Small intestine (tissue), 7 donors: ENCODE data around the gene DCHS1. TPM values are rescaled to one million over a fixed set of nuclear protein-coding genes. Genes with fewer than 3 reads are reported as not detected.

Experiments used
- DNase-seq, 2 donors: peaks; one replicate each; pipeline versions ENCODE4 v3.0.0 to v3.0.0-alpha.2; 2013
- FAIRE-seq: peaks from 2 replicates; lab custom pipeline; 2012; peaks lifted over from hg19 to GRCh38; lab: Jason Lieb, UNC
- H3K27ac ChIP-seq, 3 donors: one replicate each; pipeline ENCODE4 v1.5.1; 2013; ENCODE audit warnings: low read length in 2 of 3, mild to moderate bottlenecking in 2 of 3, control low read depth in 1 of 3, inconsistent platforms in 1 of 3, low read depth in 1 of 3, moderate library complexity in 1 of 3
- H3K27me3 ChIP-seq, 3 donors: one replicate each; pipeline ENCODE4 v1.6.1; 2013; ENCODE audit warnings: low read length in 3 of 3, inconsistent platforms in 1 of 3; ENCODE audit not compliant: control insufficient read depth in 3 of 3, insufficient read depth in 3 of 3
- H3K36me3 ChIP-seq, 3 donors: one replicate each; pipeline ENCODE4 v1.6.1; 2013; ENCODE audit warnings: low read length in 3 of 3, inconsistent platforms in 1 of 3, low read depth in 1 of 3, mild to moderate bottlenecking in 1 of 3, moderate library complexity in 1 of 3; ENCODE audit not compliant: control insufficient read depth in 3 of 3, insufficient read depth in 2 of 3
- H3K4me1 ChIP-seq, 3 donors: one replicate each; pipeline ENCODE4 v1.6.1; 2013; ENCODE audit warnings: low read length in 2 of 3, inconsistent platforms in 1 of 3, low read depth in 1 of 3, mild to moderate bottlenecking in 1 of 3, moderate library complexity in 1 of 3; ENCODE audit not compliant: control insufficient read depth in 3 of 3, insufficient read depth in 2 of 3
- H3K4me3 ChIP-seq, 3 donors: one replicate each; pipeline ENCODE4 v1.5.1; 2013; ENCODE audit warnings: low read length in 3 of 3, control low read depth in 1 of 3, inconsistent platforms in 1 of 3, low read depth in 1 of 3, mild to moderate bottlenecking in 1 of 3, moderate library complexity in 1 of 3
- H3K9me3 ChIP-seq, 2 donors: one replicate each; pipeline ENCODE4 v1.6.1; 2013; ENCODE audit warnings: low read depth in 1 of 2, low read length in 1 of 2; ENCODE audit not compliant: control insufficient read depth in 2 of 2, insufficient read depth in 1 of 2
- WGBS, 3 donors: extraction: QIAGEN DNeasy Blood & Tissue Kit; methylation state at CpG; one replicate each; pipeline ENCODE4 v1.1.7; 2013; 5-methylcytosine and 5-hydroxymethylcytosine counted together
- polyA plus RNA-seq, 4 donors: library from polyadenylated mRNA; stranded (reverse) in 3 of 4; unstranded in 1 of 4; fragments of 200-250 nt in 3 of 4; fragments of 120-200 nt in 1 of 4; gene quantifications; one replicate each; pipeline versions ENCODE4 v1.2.1 to v1.2.3, GENCODE V29; 2013
- donor health status: healthy with polysubstance abuse.
- donor health status: control.
- donor health status: control.
- donor health status: Bipolar disorder and iron deficiency.
- donor health status: healthy.

DCHS1 gene
- polyA plus RNA-seq, 4 donors: under 0.01 to 10.7 (median 3.6) TPM

GRCh38 chr11:6618117-6619003, 37.2 kb downstream of the DCHS1 start:
- peak overlapping the region; percentile 56 to 99 (median 65) for H3K4me3 ChIP-seq
- H3K4me1 ChIP-seq: peaks cover 2 to 20% (median 3%) of the 10 kb centered on the region in 3 donors
- no peaks in the 10 kb centered on the region for H3K27me3 ChIP-seq
- peak overlapping the region; percentile 45 to 89 (median 85) for H3K27ac ChIP-seq
- FAIRE-seq (no peak), DNase-seq (peak; percentile 32 to 50)
- peaks cover 0 to 46% (median 0%) of the 10 kb centered on the region in 3 donors for H3K36me3 ChIP-seq
- H3K9me3 ChIP-seq: no peaks in the 10 kb centered on the region
- 5 to 9% (median 9%) methylated on average over 15 of the region's 15 CpGs for WGBS, 3 donors

GRCh38 chr11:6617315-6617781, 38.3 kb downstream of the DCHS1 start:
- DNase-seq (no peak), FAIRE-seq (no peak)
- H3K27ac ChIP-seq: no peak overlapping the region
- peaks cover 2 to 27% (median 3%) of the 10 kb centered on the region in 3 donors for H3K4me1 ChIP-seq
- no peaks in the 10 kb centered on the region for H3K9me3 ChIP-seq
- no peaks in the 10 kb centered on the region for H3K27me3 ChIP-seq
- peak overlapping the region in 1 of 3 donors; percentile 99 for H3K4me3 ChIP-seq
- WGBS, 3 donors: 80 to 87% (median 86%) methylated on average over 5 of the region's 5 CpGs
- H3K36me3 ChIP-seq: peaks cover 0 to 40% (median 0%) of the 10 kb centered on the region in 3 donors

GRCh38 chr11:6616596-6617250, 38.9 kb downstream of the DCHS1 start:
- H3K4me3 ChIP-seq: no peak overlapping the region
- H3K36me3 ChIP-seq: peaks cover 0 to 35% (median 0%) of the 10 kb centered on the region in 3 donors
- no peaks in the 10 kb centered on the region for H3K9me3 ChIP-seq
- 91 to 95% (median 91%) methylated on average over 14 of the region's 14 CpGs for WGBS, 3 donors
- no peaks in the 10 kb centered on the region for H3K27me3 ChIP-seq
- FAIRE-seq (no peak), DNase-seq (no peak)
- H3K4me1 ChIP-seq: peaks cover 2 to 27% (median 3%) of the 10 kb centered on the region in 3 donors
- no peak overlapping the region for H3K27ac ChIP-seq

- 93 to 95% (median 95%) methylated on average over 9 of the region's 9 CpGs for WGBS, 3 donors
- FAIRE-seq: no peak
- Histone ChIP-seq H3K27me3 (no peaks in the 10 kb centered on the region), H3K36me3 (peaks cover 0 to 41% (median 0%) of the 10 kb centered on the region in 3 donors), H3K9me3 (no peaks in the 10 kb centered on the region), H3K4me1 (peaks cover 2 to 33% (median 3%) of the 10 kb centered on the region in 3 donors), H3K27ac (no peak overlapping the region), H3K4me3 (no peak overlapping the region)
- DNase-seq: no peak
Measured at GRCh38 chr11:6615882-6616585, 39.6 kb downstream of the DCHS1 start.

GRCh38 chr11:6615046-6615445, 40.6 kb downstream of the DCHS1 start:
- Histone ChIP-seq H3K36me3 (peaks cover 0 to 51% (median 3%) of the 10 kb centered on the region in 3 donors), H3K27ac (no peak overlapping the region), H3K27me3 (no peaks in the 10 kb centered on the region), H3K4me3 (no peak overlapping the region), H3K9me3 (no peaks in the 10 kb centered on the region), H3K4me1 (peaks cover 2 to 38% (median 3%) of the 10 kb centered on the region in 3 donors)
- FAIRE-seq (no peak), DNase-seq (no peak)
- WGBS, 3 donors: 95 to 98% (median 95%) methylated on average over 5 of the region's 5 CpGs

GRCh38 chr11:6614446-6614845, 41.2 kb downstream of the DCHS1 start:
- Histone ChIP-seq H3K27me3 (no peaks in the 10 kb centered on the region), H3K9me3 (no peaks in the 10 kb centered on the region), H3K4me3 (no peak overlapping the region), H3K36me3 (peaks cover 5 to 57% (median 6%) of the 10 kb centered on the region in 3 donors), H3K4me1 (peaks cover 2 to 35% (median 3%) of the 10 kb centered on the region in 3 donors), H3K27ac (no peak overlapping the region)
- FAIRE-seq (no peak), DNase-seq (no peak)
- 82 to 87% (median 86%) methylated on average over 2 of the region's 2 CpGs for WGBS, 3 donors

- Histone ChIP-seq H3K27me3 (no peaks in the 10 kb centered on the region), H3K36me3 (peaks cover 8 to 66% (median 12%) of the 10 kb centered on the region in 3 donors), H3K4me3 (no peak overlapping the region), H3K9me3 (no peaks in the 10 kb centered on the region), H3K4me1 (peaks cover 2 to 32% (median 3%) of the 10 kb centered on the region in 3 donors), H3K27ac (peak overlapping the region in 2 of 3 donors; percentile 96 to 100)
- FAIRE-seq: no peak
- DNase-seq: no peak
- WGBS, 3 donors: 95 to 96% (median 95%) methylated on average over 3 of the region's 3 CpGs
Measured at GRCh38 chr11:6613496-6613895, 42.1 kb downstream of the DCHS1 start.
